ENCODE measurements around the gene LARP1.

Gene LARP1

DNA sequence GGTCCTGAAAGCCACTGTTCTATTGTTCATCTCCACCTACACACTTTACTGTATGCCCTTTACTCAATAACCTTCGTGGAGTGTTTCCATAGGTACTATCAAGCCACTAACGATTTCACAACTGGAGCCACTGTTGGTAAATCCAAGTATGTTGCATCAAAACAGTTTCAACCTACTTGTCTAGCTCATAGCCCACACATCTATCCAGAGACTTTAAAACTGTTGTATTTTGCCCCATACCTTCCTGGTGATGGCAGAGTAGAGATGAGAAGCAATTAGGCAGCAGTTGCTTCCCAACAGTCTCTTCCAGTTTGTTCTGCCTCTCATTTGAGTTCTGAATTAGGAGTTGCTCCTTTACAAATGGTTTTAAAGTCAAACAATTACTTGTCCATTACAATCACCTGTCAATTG, 94.6 kb downstream of the LARP1 start:
- no peak for TF ChIP-seq POLR2AphosphoS5 (IDR thresholded peaks at IDR 0.05; ENCODE audit: borderline replicate concordance, low read depth, low read length)
- no peak for TF ChIP-seq FOXP2 (optimal IDR thresholded peaks at IDR 0.05; ENCODE audit: control extremely low read depth, extremely low read length, insufficient read depth)
- no peak for TF ChIP-seq EZH2 (IDR thresholded peaks at IDR 0.05)
- Histone ChIP-seq H3K36me3 (ENCODE audit: insufficient read depth, low read length) (no peaks in the 10 kb centered on the region), H3K27ac (no peak overlapping the region), H3K9ac (ENCODE audit: insufficient read length) (no peak overlapping the region), H3K9me3 (ENCODE audit: low read depth, low read length) (no peaks in the 10 kb centered on the region), H3K4me3 (no peak overlapping the region)
- no peak for DNase-seq (ENCODE audit: low read depth, low spot score)

DNA sequence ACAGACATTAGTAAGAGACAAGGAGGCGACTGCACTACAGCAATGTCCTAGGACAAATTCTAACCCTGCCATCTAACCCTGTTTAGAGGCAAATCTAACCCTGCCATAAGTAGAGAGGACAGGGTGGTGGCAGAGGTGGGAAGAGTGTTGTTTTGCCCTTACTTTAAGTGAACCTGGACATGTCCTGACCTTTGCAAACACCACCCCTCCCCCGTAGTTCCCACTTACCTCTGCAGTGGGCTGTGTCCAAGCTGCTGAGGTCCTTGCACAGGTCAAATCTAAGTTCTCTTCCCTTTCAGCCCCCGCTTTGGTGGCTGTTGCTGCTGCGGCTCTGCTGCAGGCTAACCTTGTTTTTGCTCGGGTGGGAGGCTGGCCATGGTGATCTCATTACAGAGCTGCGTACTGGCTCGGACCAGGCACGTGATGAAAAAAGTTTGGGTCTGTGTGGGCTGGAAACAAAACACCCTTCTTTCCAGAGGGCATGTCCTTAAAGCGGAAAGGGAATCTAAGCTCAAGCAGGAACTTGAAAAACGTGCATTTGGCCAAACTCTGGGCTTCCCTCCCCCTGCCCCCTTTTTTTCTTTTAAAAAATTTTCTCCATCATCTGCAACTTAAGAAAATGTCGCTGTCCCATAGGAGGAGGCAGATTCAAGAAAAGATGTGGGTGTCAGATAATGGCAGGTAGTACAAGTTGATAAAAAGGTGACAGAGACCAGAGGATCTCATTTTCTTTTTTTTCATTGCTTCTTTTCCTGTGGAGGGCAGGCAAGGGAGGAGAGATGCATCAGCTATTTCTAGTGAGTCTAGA, 95.3 kb downstream of the LARP1 start, which contains the start of gene FAXDC2:
TSS of gene FAXDC2 (minus strand) at position 349 of the 808 bp plus-strand sequence. CDS start 12,425 bp downstream, outside the sequence.
- no peak within 1 kb of the TSS for H3K27ac ChIP-seq
- no peak within 1 kb of the TSS for H3K4me3 ChIP-seq

DNA sequence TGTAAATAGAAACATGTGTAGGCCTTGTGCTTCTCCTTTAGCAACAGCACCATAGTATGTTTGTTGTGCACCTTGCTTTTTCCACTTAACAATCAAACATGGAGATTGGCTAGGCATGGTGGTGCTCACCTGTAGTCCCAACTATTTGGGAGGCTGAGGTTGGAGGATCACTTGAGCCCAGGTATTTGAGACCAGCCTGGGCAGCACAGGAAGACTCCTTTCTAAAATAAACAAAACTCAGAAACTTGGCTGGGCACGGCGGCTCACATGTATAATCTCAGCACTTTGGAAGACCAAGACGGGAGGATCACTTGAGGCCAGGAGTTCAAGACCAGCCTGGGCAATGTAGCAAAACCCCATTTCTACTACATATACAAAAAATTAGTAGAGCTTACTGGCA, 96.2 kb downstream of the LARP1 start:
- no peak overlapping the region for H3K27ac ChIP-seq
- H3K9me3 ChIP-seq (ENCODE audit: low read depth, low read length) = no peaks in the 10 kb centered on the region
- TF ChIP-seq FOXP2 (optimal IDR thresholded peaks at IDR 0.05; ENCODE audit: control extremely low read depth, extremely low read length, insufficient read depth) (no peak), POLR2AphosphoS5 (IDR thresholded peaks at IDR 0.05; ENCODE audit: borderline replicate concordance, low read depth, low read length) (no peak), EZH2 (IDR thresholded peaks at IDR 0.05) (no peak)
- H3K9ac ChIP-seq (ENCODE audit: insufficient read length) = no peak overlapping the region
- DNase-seq (ENCODE audit: low read depth, low spot score) = no peak
- H3K36me3 ChIP-seq (ENCODE audit: insufficient read depth, low read length) = no peaks in the 10 kb centered on the region
- H3K4me3 ChIP-seq = no peak overlapping the region

More for the DNA sequence above, 95.3 kb downstream of the LARP1 start, which contains the start of gene FAXDC2:
- Histone ChIP-seq H3K9me3 (ENCODE audit: low read depth, low read length) (no peaks in the 10 kb centered on the region), H3K9ac (ENCODE audit: insufficient read length) (no peak within 1 kb of the TSS), H3K36me3 (ENCODE audit: insufficient read depth, low read length) (no peaks in the 10 kb centered on the region)
- no peak for DNase-seq (ENCODE audit: low read depth, low spot score)
- TF ChIP-seq POLR2AphosphoS5 (IDR thresholded peaks at IDR 0.05; ENCODE audit: borderline replicate concordance, low read depth, low read length) (no peak), EZH2 (IDR thresholded peaks at IDR 0.05) (no peak), FOXP2 (optimal IDR thresholded peaks at IDR 0.05; ENCODE audit: control extremely low read depth, extremely low read length, insufficient read depth) (no peak)

DNA sequence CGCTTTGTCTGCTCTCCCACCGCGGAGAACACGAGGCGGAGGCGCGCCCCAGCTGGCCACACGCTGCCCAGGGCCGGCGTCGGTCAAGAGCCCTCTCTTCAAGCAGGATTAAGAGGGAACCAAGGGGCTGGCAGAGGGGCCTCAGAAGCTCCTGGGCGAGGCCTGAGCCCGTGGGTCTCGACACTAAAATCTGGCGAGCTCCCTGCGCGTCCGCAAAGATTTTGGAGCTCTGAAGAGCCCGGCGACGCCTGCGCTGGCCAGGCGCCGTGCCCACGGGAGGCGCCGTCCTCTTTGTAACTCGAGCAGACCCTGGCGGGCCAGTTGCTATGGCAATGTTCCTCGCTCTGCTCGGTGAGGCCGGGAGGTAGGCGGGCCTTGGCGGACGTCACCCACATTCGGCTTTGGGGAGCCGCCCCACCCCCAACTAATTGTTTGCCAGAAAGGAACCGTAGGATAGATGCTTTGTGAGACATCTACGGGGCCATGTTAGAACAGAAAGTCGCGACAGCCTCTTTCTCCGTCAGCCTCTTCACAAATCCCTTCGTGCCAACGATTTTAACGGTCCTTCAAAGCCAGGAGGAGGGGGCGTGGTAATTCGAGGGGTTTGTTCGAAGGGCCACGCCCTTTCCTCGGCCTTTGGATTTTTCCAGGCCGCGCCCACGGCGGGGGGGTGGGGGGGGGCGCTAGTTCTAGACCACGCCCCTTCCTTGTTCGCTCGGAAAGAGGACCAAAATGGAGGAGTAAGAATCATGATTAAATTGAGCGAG, 102.5 kb downstream of the LARP1 start:
- Histone ChIP-seq H3K27ac (peak overlapping the region; percentile 96), H3K9ac (ENCODE audit: insufficient read length) (peak overlapping the region; percentile 90), H3K9me3 (ENCODE audit: low read depth, low read length) (no peaks in the 10 kb centered on the region), H3K36me3 (ENCODE audit: insufficient read depth, low read length) (peaks cover 10% of the 10 kb centered on the region), H3K4me3 (peak overlapping the region; percentile 87)
- no peak for DNase-seq (ENCODE audit: low read depth, low spot score)
- TF ChIP-seq EZH2 (IDR thresholded peaks at IDR 0.05) (no peak), POLR2AphosphoS5 (IDR thresholded peaks at IDR 0.05; ENCODE audit: borderline replicate concordance, low read depth, low read length) (peak; percentile 85), FOXP2 (optimal IDR thresholded peaks at IDR 0.05; ENCODE audit: control extremely low read depth, extremely low read length, insufficient read depth) (peak; percentile 57)

DNA sequence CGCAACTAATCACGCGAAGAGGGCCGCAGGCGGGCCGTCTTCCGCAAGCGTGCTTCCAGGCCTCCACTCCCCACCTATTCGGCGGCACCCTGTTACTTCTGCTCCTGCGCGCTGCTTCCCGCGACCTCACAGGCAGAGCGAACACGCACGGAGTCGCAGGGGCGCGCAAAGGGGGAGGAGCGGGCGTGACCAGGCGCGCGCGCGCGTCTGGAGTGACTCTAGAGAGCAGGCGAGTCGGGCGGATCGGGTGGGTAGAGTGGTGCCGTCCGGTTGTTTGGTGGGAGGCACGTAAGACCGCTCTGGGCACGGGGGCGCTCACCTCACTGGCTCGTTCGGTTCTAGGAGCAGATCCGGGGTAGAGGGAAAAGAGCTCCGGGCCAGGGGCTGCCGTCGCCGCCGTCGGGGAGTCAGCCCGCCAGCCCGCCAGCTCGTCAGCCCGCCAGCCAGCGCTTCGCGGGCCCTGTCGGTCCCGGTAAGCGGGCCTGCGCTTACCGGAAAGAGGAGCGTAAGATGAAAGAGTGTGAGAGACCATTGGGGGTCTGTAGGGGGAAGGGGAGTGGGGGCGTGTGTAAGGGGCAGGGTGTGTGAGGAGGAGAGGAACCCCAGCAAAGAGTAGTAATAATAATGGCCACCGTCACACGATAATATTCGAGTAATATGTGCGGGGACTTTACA, 103.3 kb downstream of the LARP1 start, which contains the start of gene CNOT8:
TSS of gene CNOT8 (plus strand) at position 331 of the 675 bp plus-strand sequence. CDS start 4,652 bp downstream, outside the sequence.
- H3K9me3 ChIP-seq (ENCODE audit: low read depth, low read length) = no peaks in the 10 kb centered on the region
- peaks cover 16% of the 10 kb centered on the region for H3K36me3 ChIP-seq (ENCODE audit: insufficient read depth, low read length)
- H3K9ac ChIP-seq (ENCODE audit: insufficient read length) = peak within 1 kb of the TSS; percentile 90
- DNase-seq (ENCODE audit: low read depth, low spot score) = peak; percentile 89
- peak within 1 kb of the TSS; percentile 87 for H3K4me3 ChIP-seq
- TF ChIP-seq EZH2 (IDR thresholded peaks at IDR 0.05) (no peak), POLR2AphosphoS5 (IDR thresholded peaks at IDR 0.05; ENCODE audit: borderline replicate concordance, low read depth, low read length) (peak; percentile 91; the same call in 1 of the 2 replicates), FOXP2 (optimal IDR thresholded peaks at IDR 0.05; ENCODE audit: control extremely low read depth, extremely low read length, insufficient read depth) (no peak)
- peak within 1 kb of the TSS; percentile 96 for H3K27ac ChIP-seq

DNA sequence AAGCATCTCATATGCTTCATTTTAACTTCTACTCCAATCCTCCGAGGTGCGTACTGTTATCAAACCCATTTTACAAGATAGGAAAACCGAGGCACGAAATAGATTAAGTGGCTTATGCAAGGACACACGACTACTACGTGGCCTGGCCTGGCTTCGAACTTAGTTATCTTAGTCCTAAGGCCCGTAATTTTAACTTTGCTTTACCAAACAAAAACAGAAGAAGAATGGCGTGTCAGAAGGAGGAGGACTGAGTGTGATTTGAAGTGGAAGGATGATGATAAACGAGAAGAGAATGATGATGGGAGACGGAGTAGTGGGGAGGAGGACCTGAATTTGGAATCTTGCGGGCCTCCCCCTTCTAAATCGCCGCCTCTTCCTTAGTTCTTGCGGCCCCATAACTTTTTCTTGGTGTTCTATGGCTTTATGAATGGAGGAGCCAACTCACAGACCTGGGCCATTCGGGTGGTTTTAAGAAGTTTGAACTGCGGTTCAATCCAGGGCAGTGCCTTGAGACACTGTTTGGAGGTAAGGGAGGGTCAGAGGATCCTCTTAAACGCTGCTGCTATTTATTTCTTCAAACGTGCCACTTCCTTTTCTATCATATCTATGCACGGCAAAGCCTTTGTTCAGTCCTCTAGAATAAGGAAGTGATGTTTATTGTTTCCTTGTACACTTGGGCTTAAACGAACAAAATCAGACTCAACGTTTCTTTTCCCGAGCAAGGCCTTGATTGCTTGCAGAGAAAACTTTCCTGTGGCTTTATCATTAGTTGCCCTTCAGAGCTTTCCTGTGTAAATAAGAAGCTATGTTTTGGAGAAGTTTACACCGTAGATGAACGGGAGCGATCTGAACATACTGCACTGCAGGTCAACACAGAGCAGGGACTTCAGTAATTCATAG, 104.0 kb downstream of the LARP1 start:
- H3K4me3 ChIP-seq = peak overlapping the region; percentile 87
- H3K36me3 ChIP-seq (ENCODE audit: insufficient read depth, low read length) = peaks cover 24% of the 10 kb centered on the region
- no peak for TF ChIP-seq EZH2 (IDR thresholded peaks at IDR 0.05)
- no peak for TF ChIP-seq FOXP2 (optimal IDR thresholded peaks at IDR 0.05; ENCODE audit: control extremely low read depth, extremely low read length, insufficient read depth)
- TF ChIP-seq POLR2AphosphoS5 (IDR thresholded peaks at IDR 0.05; ENCODE audit: borderline replicate concordance, low read depth, low read length) = no peak
- DNase-seq (ENCODE audit: low read depth, low spot score) = no peak
- peak overlapping the region; percentile 90 for H3K9ac ChIP-seq (ENCODE audit: insufficient read length)
- H3K9me3 ChIP-seq (ENCODE audit: low read depth, low read length) = no peaks in the 10 kb centered on the region
- H3K27ac ChIP-seq = peak overlapping the region; percentile 96

DNA sequence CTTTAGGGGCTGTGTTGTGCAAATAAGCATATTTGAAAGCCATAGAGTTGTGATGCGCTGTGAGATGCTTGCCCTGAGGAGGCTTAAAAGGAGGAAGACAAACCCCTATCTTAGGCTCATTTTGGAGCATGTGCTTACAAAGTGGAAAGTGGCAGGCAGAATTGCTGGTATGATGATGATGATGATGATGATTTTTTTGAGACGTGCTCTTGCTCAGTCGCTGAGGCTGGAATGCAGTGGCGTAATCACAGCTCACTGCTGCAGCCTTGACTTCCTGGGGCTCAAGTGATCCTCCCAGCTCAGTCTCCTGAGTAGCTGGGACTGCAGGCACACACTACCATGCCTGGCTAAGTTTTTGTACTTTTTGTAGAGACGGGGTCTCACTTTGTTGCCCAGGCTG, 104.9 kb downstream of the LARP1 start:
- Histone ChIP-seq H3K27ac (no peak overlapping the region), H3K9ac (ENCODE audit: insufficient read length) (peak overlapping the region; percentile 90), H3K36me3 (ENCODE audit: insufficient read depth, low read length) (peaks cover 33% of the 10 kb centered on the region), H3K9me3 (ENCODE audit: low read depth, low read length) (no peaks in the 10 kb centered on the region), H3K4me3 (peak overlapping the region; percentile 87)
- TF ChIP-seq FOXP2 (optimal IDR thresholded peaks at IDR 0.05; ENCODE audit: control extremely low read depth, extremely low read length, insufficient read depth) (no peak), POLR2AphosphoS5 (IDR thresholded peaks at IDR 0.05; ENCODE audit: borderline replicate concordance, low read depth, low read length) (no peak), EZH2 (IDR thresholded peaks at IDR 0.05) (no peak)
- no peak for DNase-seq (ENCODE audit: low read depth, low spot score)
